MM.1S (cell line): ENCODE results near the gene TMEM205.
"Not testable (repeated sequence)": the region's sequence is repeated elsewhere in the genome, so short reads cannot be mapped to it uniquely, and the experiment has no call there.

Source experiments
- DNase-seq: peaks from one replicate; pipeline ENCODE4 v3.0.0-alpha.2; 2015
- H2AFZ ChIP-seq: fragments of 300-600 bp; sonication (generic); 2 replicates; pipeline ENCODE4 v1.6.0; 2016; ENCODE audit warnings: antibody characterized with exemption, low read length
- H3F3A ChIP-seq: fragments of 300-600 bp; sonication (generic); 2 replicates; pipeline ENCODE4 v1.6.1; 2016; ENCODE audit warnings: mild to moderate bottlenecking, antibody characterized with exemption, low read length, moderate library complexity, mixed read lengths; ENCODE audit not compliant: insufficient read depth
- H3K27ac ChIP-seq: fragments of 300-600 bp; sonication (generic); 2 replicates; pipeline ENCODE4 v1.5.1; 2016; ENCODE audit warnings: mild to moderate bottlenecking, low read length
- H3K27me3 ChIP-seq: fragments of 300-600 bp; sonication (generic); replicated peaks from 2 replicates; pipeline ENCODE4 v1.6.0; 2016; ENCODE audit warnings: low read length; ENCODE audit not compliant: insufficient read depth
- H3K36me3 ChIP-seq: fragments of 300-600 bp; sonication (generic); replicated peaks from 2 replicates; pipeline ENCODE4 v1.6.1; 2016; ENCODE audit warnings: mild to moderate bottlenecking, low read length, mixed read lengths; ENCODE audit not compliant: insufficient read depth
- H3K4me1 ChIP-seq: fragments of 300-600 bp; sonication (generic); 2 replicates; pipeline ENCODE4 v1.6.1; 2016; ENCODE audit warnings: low read length, mixed read lengths
- H3K4me2 ChIP-seq: fragments of 300-600 bp; sonication (generic); 2 replicates; pipeline ENCODE4 v1.6.0; 2016; ENCODE audit warnings: low read depth, low read length
- H3K4me3 ChIP-seq: fragments of 300-600 bp; sonication (generic); 2 replicates; pipeline ENCODE4 v1.5.1; 2016; ENCODE audit warnings: low read length, mixed read lengths
- H3K79me2 ChIP-seq: fragments of 300-600 bp; sonication (generic); 2 replicates; pipeline ENCODE4 v1.6.1; 2016; ENCODE audit warnings: mixed run types, low read length, mixed read lengths
- H3K9ac ChIP-seq: fragments of 300-600 bp; sonication (generic); 2 replicates; pipeline ENCODE4 v1.6.1; 2016; ENCODE audit warnings: low read length, mixed read lengths
- H3K9me2 ChIP-seq: fragments of 300-600 bp; sonication (generic); replicated peaks from 2 replicates; pipeline ENCODE4 v1.6.1; 2016; ENCODE audit warnings: mild to moderate bottlenecking, low read length, mixed read lengths; ENCODE audit not compliant: insufficient read depth
- H3K9me3 ChIP-seq: fragments of 300-600 bp; sonication (generic); replicated peaks from 2 replicates; pipeline ENCODE4 v1.6.1; 2016; ENCODE audit warnings: mild to moderate bottlenecking, low read length, mixed read lengths; ENCODE audit not compliant: insufficient read depth
- H4K20me1 ChIP-seq: fragments of 300-600 bp; sonication (generic); 2 replicates; pipeline ENCODE4 v1.6.1; 2016; ENCODE audit warnings: mild to moderate bottlenecking, low read length, moderate library complexity, mixed read lengths; ENCODE audit not compliant: insufficient read depth
- CTCF ChIP-seq: fragments of 300-600 bp; sonication (generic); IDR thresholded peaks from 2 replicates; pipeline ENCODE4 v1.5.1; 2016; ENCODE audit warnings: antibody characterized with exemption, low read length, mixed read lengths
- EZH2 ChIP-seq: fragments of 300-600 bp; sonication (generic); optimal IDR thresholded peaks from 2 replicates; pipeline ENCODE3; 2017; ENCODE audit warnings: low read depth, mild to moderate bottlenecking, antibody characterized with exemption, low read length, mixed read lengths
- EZH2phosphoT487 ChIP-seq: fragments of 300-600 bp; sonication (generic); IDR thresholded peaks from 2 replicates; pipeline ENCODE4 v1.6.1; 2018; ENCODE audit warnings: antibody characterized with exemption, low read length

Gene TMEM205

GRCh38 chr19:11356676-11357550 is 10.8 kb upstream of the TMEM205 start:
- no peaks in the 10 kb centered on the region for H3K9me3 ChIP-seq
- DNase-seq, result no peak
- no peaks in the 10 kb centered on the region for H3K36me3 ChIP-seq
- no peak overlapping the region for H3K4me3 ChIP-seq
- no peaks in the 10 kb centered on the region for H4K20me1 ChIP-seq
- TF ChIP-seq EZH2phosphoT487, result no peak
- no peak for TF ChIP-seq CTCF
- no peak for TF ChIP-seq EZH2
- H3K9me2 ChIP-seq, result no peaks in the 10 kb centered on the region
- H3K9ac ChIP-seq, result no peak overlapping the region
- H3F3A ChIP-seq, result no peaks in the 10 kb centered on the region
- H3K4me1 ChIP-seq, result no peaks in the 10 kb centered on the region
- H3K79me2 ChIP-seq, result no peaks in the 10 kb centered on the region
- H2AFZ ChIP-seq, result no peak overlapping the region
- H3K27ac ChIP-seq, result no peak overlapping the region
- H3K4me2 ChIP-seq, result no peak overlapping the region
- H3K27me3 ChIP-seq, result peaks cover 30% of the 10 kb centered on the region

- H3K36me3 ChIP-seq, result no peaks in the 10 kb centered on the region
- no peak for TF ChIP-seq EZH2phosphoT487
- TF ChIP-seq CTCF, result no peak
- no peak for TF ChIP-seq EZH2
- no peak overlapping the region for H2AFZ ChIP-seq
- H4K20me1 ChIP-seq, result no peaks in the 10 kb centered on the region
- no peak for DNase-seq
- H3K79me2 ChIP-seq, result no peaks in the 10 kb centered on the region
- no peaks in the 10 kb centered on the region for H3F3A ChIP-seq
- H3K9me2 ChIP-seq, result no peaks in the 10 kb centered on the region
- peaks cover 31% of the 10 kb centered on the region for H3K27me3 ChIP-seq
- no peak overlapping the region for H3K9ac ChIP-seq
- no peaks in the 10 kb centered on the region for H3K9me3 ChIP-seq
- H3K4me2 ChIP-seq, result peak overlapping the region; percentile 68
- H3K27ac ChIP-seq, result no peak overlapping the region
- no peak overlapping the region; the same call in 1 of the 2 replicates for H3K4me3 ChIP-seq
- H3K4me1 ChIP-seq, result no peaks in the 10 kb centered on the region
Measured at GRCh38 chr19:11356074-11356397, 10.0 kb upstream of the TMEM205 start.

DNA sequence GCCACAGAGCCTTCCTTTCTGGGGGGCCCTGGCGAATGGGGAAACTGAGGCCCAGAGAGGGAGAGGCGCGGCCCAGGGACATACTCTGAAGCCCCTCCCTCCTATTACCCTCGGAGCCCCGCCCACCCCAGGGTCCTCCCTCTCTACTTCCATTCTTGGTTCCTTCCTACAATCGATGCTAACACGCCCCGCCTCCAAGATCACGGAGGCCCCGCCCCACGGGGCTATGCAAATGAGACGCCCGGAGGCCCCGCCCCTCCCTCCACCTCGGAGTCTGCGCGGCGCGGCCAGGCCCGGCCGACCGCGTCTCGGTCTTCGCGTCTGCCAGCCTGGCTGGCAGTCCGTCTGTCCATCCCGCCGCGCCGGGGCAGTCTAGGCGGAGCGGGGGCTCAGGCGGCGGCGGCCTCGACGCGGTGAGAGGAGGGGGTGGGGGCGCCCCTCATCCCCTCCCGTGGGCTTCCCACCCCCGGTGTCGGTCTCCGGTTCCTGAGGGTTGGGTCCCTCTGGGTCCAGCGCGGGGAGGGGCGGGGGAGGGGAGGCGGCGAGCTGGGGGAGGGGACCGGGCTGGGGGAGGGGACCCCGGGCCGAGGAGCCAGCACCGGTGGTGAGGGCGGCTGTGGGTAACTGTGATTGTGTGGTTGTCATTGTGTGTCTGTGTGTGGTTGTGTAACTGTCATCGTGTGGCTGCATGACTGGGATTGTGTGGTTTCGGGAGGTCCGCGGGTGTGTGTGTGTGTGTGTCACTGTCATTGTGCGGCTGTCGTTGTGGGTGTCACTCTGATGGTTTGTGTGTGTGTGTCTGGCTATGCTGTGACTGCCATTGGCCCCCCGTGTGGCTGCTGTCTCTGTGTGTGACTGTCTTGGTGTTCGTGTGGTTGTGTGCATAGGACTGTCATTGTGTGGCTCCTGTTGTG is 9.3 kb upstream of the TMEM205 start, which contains the start of gene PLPPR2:
PLPPR2 (plus strand) TSS at position 273 of the 914 bp plus-strand sequence. CDS start 2,242 bp downstream, outside the sequence.
- Histone ChIP-seq H3K79me2 (no peaks in the 10 kb centered on the region), H3K9me2 (no peaks in the 10 kb centered on the region), H3K36me3 (no peaks in the 10 kb centered on the region), H3K4me1 (no peaks in the 10 kb centered on the region), H3K27me3 (peaks cover 31% of the 10 kb centered on the region), H3K4me2 (peak within 1 kb of the TSS; percentile 68), H4K20me1 (no peaks in the 10 kb centered on the region), H3K27ac (no peak within 1 kb of the TSS), H2AFZ (peak within 1 kb of the TSS; percentile 52; the same call in 1 of the 2 replicates), H3K4me3 (peak within 1 kb of the TSS; percentile 51; the same call in 1 of the 2 replicates), H3F3A (no peaks in the 10 kb centered on the region), H3K9ac (no peak within 1 kb of the TSS), H3K9me3 (no peaks in the 10 kb centered on the region)
- DNase-seq, result peak; percentile 88
- TF ChIP-seq CTCF (no peak), EZH2 (no peak), EZH2phosphoT487 (no peak)

- H3K27me3 ChIP-seq, result peaks cover 26% of the 10 kb centered on the region
- H3K27ac ChIP-seq, H4K20me1 ChIP-seq, H3K36me3 ChIP-seq, H3K9ac ChIP-seq, H3K9me3 ChIP-seq, H3K4me1 ChIP-seq, DNase-seq, H3K79me2 ChIP-seq, H3K4me2 ChIP-seq, H2AFZ ChIP-seq, H3K9me2 ChIP-seq, H3K4me3 ChIP-seq, H3F3A ChIP-seq: not testable (repeated sequence)
Measured at GRCh38 chr19:11354102-11354501, 8.0 kb upstream of the TMEM205 start.
